Gastrocnemius medialis (tissue), 4 donors: ENCODE data around the gene PRKG1. TPM values are rescaled to one million over a fixed set of nuclear protein-coding genes. Genes with fewer than 3 reads are reported as not detected.
"Not testable (repeated sequence)": the region's sequence is repeated elsewhere in the genome, so short reads cannot be mapped to it uniquely, and the experiment has no call there.

Experiments
- ATAC-seq, 2 donors: fragments of 150-250 bp; one replicate each; pipeline ENCODE4 v1.9.1; 2016
- DNase-seq, 2 donors: peaks; one replicate each; pipeline ENCODE4 v3.0.0-alpha.2; 2019
- H3K27ac ChIP-seq, 4 donors: fragments of 200-600 bp; sonication (generic); 1 replicate in 1 of 4; 2 replicates in 3 of 4; pipeline ENCODE4 v1.5.1; 2016 to 2018; ENCODE audit warnings: mild to moderate bottlenecking in 2 of 4, moderate library complexity in 1 of 4
- H3K27me3 ChIP-seq, 3 donors: fragments of 200-600 bp; sonication (generic) in 2 of 3; 1 replicate in 1 of 3; 2 replicates in 2 of 3; pipeline versions ENCODE4 v1.5.1 to v1.6.0; 2016 to 2019; ENCODE audit warnings: mild to moderate bottlenecking in 1 of 3, moderate library complexity in 1 of 3
- H3K36me3 ChIP-seq, 2 donors: fragments of 200-600 bp; sonication (generic) in 1 of 2; one replicate each; pipeline ENCODE4 v1.5.1; 2017 to 2018
- H3K4me1 ChIP-seq, 2 donors: fragments of 200-600 bp; sonication (generic) in 1 of 2; one replicate each; pipeline ENCODE4 v1.5.1; 2016 to 2017; ENCODE audit warnings: mild to moderate bottlenecking in 2 of 2
- H3K4me3 ChIP-seq, 4 donors: fragments of 200-600 bp; sonication (generic) in 3 of 4; 1 replicate in 1 of 4; 2 replicates in 3 of 4; pipeline ENCODE4 v1.5.1; 2016 to 2019; ENCODE audit warnings: mild to moderate bottlenecking in 2 of 4
- H3K9me3 ChIP-seq, 3 donors: fragments of 200-600 bp; sonication (generic) in 2 of 3; 1 replicate in 1 of 3; 2 replicates in 2 of 3; pipeline ENCODE4 v1.5.1; 2016 to 2019
- CTCF ChIP-seq, 5 experiments: fragments of 450-650 bp in 3 of 5; fragments of 200-600 bp in 2 of 5; sonication (generic) in 2 of 5; IDR thresholded peaks in 4 of 5; conservative IDR thresholded peaks in 1 of 5; 1 replicate in 4 of 5; 2 replicates in 1 of 5; pipeline ENCODE4 v1.5.1; 2016 to 2019; ENCODE audit warnings: antibody characterized with exemption in 5 of 5, mild to moderate bottlenecking in 3 of 5, moderate library complexity in 3 of 5
- POLR2A ChIP-seq, 2 donors: fragments of 450-650 bp; IDR thresholded peaks; one replicate each; pipeline ENCODE4 v1.6.1; 2017; ENCODE audit warnings: antibody characterized with exemption in 2 of 2, mild to moderate bottlenecking in 2 of 2, moderate library complexity in 2 of 2
- in situ Hi-C, 4 donors: fragments of 200-750 bp; cut with MboI; loops; one replicate each; pipeline versions ENCODE4 v1.15.0 to v1.8.0; 2017; ENCODE audit warnings: low sequenced_read_pairs in 4 of 4
- intact Hi-C: fragments of 100-400 bp; cut with DNase I; formaldehyde crosslinking; loops from one replicate; pipeline ENCODE4 v1.15.1; 2023; ENCODE audit warnings: low total_unique reads
- total RNA-seq, 4 donors: library from RNA; depleted of rRNA; stranded (reverse); fragments of >200 nt; gene quantifications; one replicate each; pipeline versions ENCODE4 v1.1.0 to v1.2.3, GENCODE V29; 2016

Gene PRKG1
- total RNA-seq, 4 donors from 2014 or later = 10.4 to 39.4 (median 25.1) TPM

DNA sequence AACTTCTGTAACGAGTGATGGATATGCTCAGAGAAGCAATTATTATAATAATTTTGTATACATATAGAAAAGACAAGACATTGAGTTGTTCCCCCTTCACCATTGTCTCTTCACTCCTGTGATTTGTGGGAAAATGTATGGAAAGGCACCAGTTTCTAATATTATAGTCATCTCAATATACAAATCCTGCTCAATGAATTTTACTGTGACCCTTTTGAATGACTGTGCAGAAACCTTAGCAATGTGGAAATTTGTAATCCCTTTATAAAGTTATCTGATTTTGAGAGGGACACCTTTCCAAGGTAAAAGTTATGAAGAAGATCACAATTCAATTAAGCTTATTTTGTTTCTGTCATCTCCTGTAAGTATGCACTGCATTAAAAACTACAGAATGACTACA, 1165.5 kb downstream of the PRKG1 start:
- in situ Hi-C loops (no loop called here), intact Hi-C loops (no loop called here)
- H3K9me3 ChIP-seq = no peaks in the 10 kb centered on the region
- H3K4me3 ChIP-seq = no peak overlapping the region
- H3K27ac ChIP-seq = no peak overlapping the region
- no peak for DNase-seq
- H3K4me1 ChIP-seq = no peaks in the 10 kb centered on the region
- no peaks in the 10 kb centered on the region for H3K27me3 ChIP-seq
- TF ChIP-seq POLR2A (IDR thresholded peaks at IDR 0.05) (no peak), CTCF (IDR thresholded peaks at IDR 0.05 in 4 of 5, conservative IDR thresholded peaks at IDR 0.05 in 1 of 5) (no peak)
- H3K36me3 ChIP-seq = no peaks in the 10 kb centered on the region
- no peak for ATAC-seq

GRCh38 chr10:52245547-52245946, 1171.3 kb downstream of the PRKG1 start:
- in situ Hi-C loops = no loop called here
- Histone ChIP-seq H3K4me3 (no peak overlapping the region), H3K27me3 (no peaks in the 10 kb centered on the region), H3K27ac (no peak overlapping the region), H3K9me3 (no peaks in the 10 kb centered on the region), H3K36me3 (no peaks in the 10 kb centered on the region), H3K4me1 (peaks cover 0 to 9% of the 10 kb centered on the region in 2 donors)
- DNase-seq = no peak
- intact Hi-C loops = no loop called here
- no peak for ATAC-seq
- TF ChIP-seq POLR2A (IDR thresholded peaks at IDR 0.05) (no peak), CTCF (IDR thresholded peaks at IDR 0.05 in 4 of 5, conservative IDR thresholded peaks at IDR 0.05 in 1 of 5) (no peak)

DNA sequence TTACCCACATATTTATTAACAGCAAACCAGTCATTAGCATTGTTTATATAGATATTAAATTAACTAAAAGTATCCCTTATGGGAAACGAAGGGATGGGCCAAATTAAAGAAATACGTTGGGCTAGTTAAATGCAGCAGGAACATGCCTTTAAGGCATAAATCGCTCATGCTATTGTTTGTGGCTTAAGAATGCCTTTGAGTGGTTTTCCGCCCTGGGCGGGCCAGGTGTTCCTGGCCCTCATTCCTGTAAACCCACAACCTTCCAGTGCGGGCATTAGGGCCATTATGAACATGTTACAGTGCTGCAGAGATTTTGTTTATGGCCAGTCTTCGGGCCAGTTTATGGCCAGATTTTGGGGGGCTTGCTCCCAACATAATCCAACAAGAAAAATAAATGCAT, 1173.6 kb downstream of the PRKG1 start:
- Histone ChIP-seq H3K27ac (peak overlapping the region in 1 of 4 donors; percentile 94), H3K4me1 (peaks cover 21 to 33% of the 10 kb centered on the region in 2 donors)
- H3K27me3 ChIP-seq, H3K4me3 ChIP-seq, H3K9me3 ChIP-seq, intact Hi-C loops, DNase-seq, H3K36me3 ChIP-seq, in situ Hi-C loops, ATAC-seq: not testable (repeated sequence)

DNA sequence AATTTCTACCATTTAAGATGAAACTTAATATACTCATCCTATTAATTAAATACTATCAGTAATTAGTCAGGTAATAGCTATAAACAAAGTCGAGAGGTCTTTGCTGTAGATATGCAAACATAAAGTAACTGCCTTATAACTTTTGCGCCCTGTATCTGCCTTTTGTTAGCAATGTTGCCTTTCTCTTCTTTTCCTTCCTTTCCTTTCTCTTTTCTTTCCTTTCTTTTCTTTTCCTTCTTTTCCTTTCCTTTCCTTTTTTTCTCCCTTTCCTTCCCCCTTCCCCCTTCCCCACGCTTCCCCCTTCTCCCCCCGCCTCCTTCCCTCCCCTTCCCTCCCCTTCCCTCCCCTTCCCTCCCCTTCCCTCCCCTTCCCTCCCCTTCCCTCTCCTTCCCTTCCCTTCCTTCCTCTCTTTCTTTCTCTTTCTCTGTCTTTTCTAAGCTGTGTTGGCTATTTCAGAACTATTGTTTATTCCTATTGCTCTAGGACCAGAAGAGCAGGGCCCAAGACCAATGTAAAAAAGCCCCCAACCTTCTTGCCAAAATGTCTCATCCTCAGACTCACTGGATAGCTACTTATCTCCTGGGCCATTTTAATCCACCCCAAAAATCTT, 1174.5 kb downstream of the PRKG1 start:
- H3K36me3 ChIP-seq = no peaks in the 10 kb centered on the region
- in situ Hi-C loops = no loop called here
- H3K4me1 ChIP-seq = peaks cover 21 to 39% of the 10 kb centered on the region in 2 donors
- no peak for ATAC-seq
- H3K27me3 ChIP-seq = no peaks in the 10 kb centered on the region
- no peak for DNase-seq
- no peak overlapping the region for H3K4me3 ChIP-seq
- H3K9me3 ChIP-seq = no peaks in the 10 kb centered on the region
- intact Hi-C loops = no loop called here
- TF ChIP-seq CTCF (IDR thresholded peaks at IDR 0.05 in 4 of 5, conservative IDR thresholded peaks at IDR 0.05 in 1 of 5) (no peak), POLR2A (IDR thresholded peaks at IDR 0.05) (no peak)
- H3K27ac ChIP-seq = peak overlapping the region; percentile 71 to 94 (median 80)

GRCh38 chr10:52249850-52250395, 1175.6 kb downstream of the PRKG1 start:
- peak; percentile 31 to 42 for ATAC-seq
- H3K27ac ChIP-seq = peak overlapping the region; percentile 71 to 94 (median 80)

More at GRCh38 chr10:52249850-52250395, 1175.6 kb downstream of the PRKG1 start:
- in situ Hi-C loops (no loop called here), intact Hi-C loops (loop anchor here (5.0 to 10.0 kb wide), 2 partner anchors 123 to 1865 kb away; no protein-coding TSS in a partner anchor)
- Histone ChIP-seq H3K27me3 (no peaks in the 10 kb centered on the region), H3K4me1 (peaks cover 21 to 48% of the 10 kb centered on the region in 2 donors), H3K9me3 (no peaks in the 10 kb centered on the region), H3K4me3 (no peak overlapping the region), H3K36me3 (no peaks in the 10 kb centered on the region)
- TF ChIP-seq POLR2A (IDR thresholded peaks at IDR 0.05) = no peak
- no peak for TF ChIP-seq CTCF (IDR thresholded peaks at IDR 0.05 in 4 of 5, conservative IDR thresholded peaks at IDR 0.05 in 1 of 5)
- DNase-seq = no peak
